HG03064 (cell line): Measurements from ENCODE around the gene DNAJC6.
"Not testable (repeated sequence)": the region's sequence is repeated elsewhere in the genome, so short reads cannot be mapped to it uniquely, and the experiment has no call there.

Source experiments
- ATAC-seq: cut with Tn5 transposase; IDR thresholded peaks from one replicate; pipeline ENCODE4 v1.9.1; 2021; ENCODE audit warnings: low read depth; ENCODE audit not compliant: unreplicated experiment

The DNAJC6 gene

GRCh38 chr1:65355031-65355712, 45.8 kb downstream of the DNAJC6 start:
- ATAC-seq = no peak

GRCh38 chr1:65357291-65357960, 48.1 kb downstream of the DNAJC6 start:
- ATAC-seq = no peak

GRCh38 chr1:65359888-65360287, 50.5 kb downstream of the DNAJC6 start:
- no peak for ATAC-seq

- ATAC-seq = no peak
Measured at GRCh38 chr1:65360648-65361047, 51.3 kb downstream of the DNAJC6 start.

- ATAC-seq = no peak
Measured at GRCh38 chr1:65362545-65362944, 53.2 kb downstream of the DNAJC6 start.

GRCh38 chr1:65363484-65363883, 54.1 kb downstream of the DNAJC6 start:
- ATAC-seq = no peak

- ATAC-seq = no peak
Measured at GRCh38 chr1:65368403-65368802, 59.1 kb downstream of the DNAJC6 start.

GRCh38 chr1:65371544-65371943, 62.2 kb downstream of the DNAJC6 start:
- no peak for ATAC-seq

GRCh38 chr1:65372557-65372956, 63.2 kb downstream of the DNAJC6 start:
- ATAC-seq = no peak

GRCh38 chr1:65377496-65378246, 68.3 kb downstream of the DNAJC6 start:
- no peak for ATAC-seq

- ATAC-seq = no peak
Measured at GRCh38 chr1:65378247-65378946, 69.1 kb downstream of the DNAJC6 start.

- not testable (repeated sequence) for ATAC-seq
Measured at GRCh38 chr1:65384426-65384825, 75.1 kb downstream of the DNAJC6 start.

GRCh38 chr1:65386439-65386838, 77.1 kb downstream of the DNAJC6 start:
- no peak for ATAC-seq

- ATAC-seq = no peak
Measured at GRCh38 chr1:65387821-65388220, 78.5 kb downstream of the DNAJC6 start.

- no peak for ATAC-seq
Measured at GRCh38 chr1:65388908-65389695, 79.8 kb downstream of the DNAJC6 start.

- ATAC-seq = no peak
Measured at GRCh38 chr1:65392497-65392896, 83.2 kb downstream of the DNAJC6 start.

- ATAC-seq = peak; percentile 81
Measured at GRCh38 chr1:65393347-65393746, 84.0 kb downstream of the DNAJC6 start.

GRCh38 chr1:65393928-65394327, 84.6 kb downstream of the DNAJC6 start:
- no peak for ATAC-seq

GRCh38 chr1:65395887-65396612, 86.7 kb downstream of the DNAJC6 start:
- no peak for ATAC-seq

GRCh38 chr1:65398083-65398482, 88.7 kb downstream of the DNAJC6 start:
- ATAC-seq = no peak
